PC-9 (cell line): Measurements from ENCODE around the gene BSND. TPM values are rescaled to one million over a fixed set of nuclear protein-coding genes. Genes with fewer than 3 reads are reported as not detected.

Experiments
- BruUV-seq: library from RNA; stranded (reverse); fragments of 400-500 nt; replicated peaks from 2 replicates; lab custom pipeline; 2021; lab: Mats Ljungman, UMichigan
- CTCF ChIA-PET: fragments of 300-600 bp; sonication (Branson Sonifier 250); formaldehyde crosslinking; loops from one replicate; lab custom pipeline; 2022; ENCODE audit warnings: antibody characterized with exemption; lab: Charles Lee
- POLR2A ChIA-PET: fragments of 300-600 bp; sonication (Branson Sonifier 250); formaldehyde crosslinking; loops from one replicate; lab custom pipeline; 2022; ENCODE audit warnings: antibody characterized with exemption; ENCODE audit not compliant: unreplicated experiment; lab: Charles Lee
- DNase-seq, 2 experiments: peaks; one replicate each; pipeline versions ENCODE4 v3.0.0 to v3.0.0-alpha.2; 2015 to 2022; ENCODE audit warnings: mixed read lengths in 1 of 2
- H2AFZ ChIP-seq: fragments of 200-600 bp; sonication (generic); 2 replicates; pipeline ENCODE4 v1.8.1; 2017; ENCODE audit warnings: antibody characterized with exemption
- H3F3A ChIP-seq: fragments of 200-600 bp; sonication (generic); 2 replicates; pipeline ENCODE4 v1.8.1; 2017; ENCODE audit warnings: antibody characterized with exemption, mild to moderate bottlenecking, low read depth; ENCODE audit not compliant: insufficient read depth
- H3K27ac ChIP-seq: fragments of 200-600 bp; sonication (generic); 2 replicates; pipeline ENCODE4 v1.6.1; 2016; ENCODE audit warnings: mixed run types
- H3K27me3 ChIP-seq: fragments of 200-600 bp; sonication (generic); 2 replicates; pipeline ENCODE4 v1.6.1; 2016; ENCODE audit warnings: low read depth, mixed run types; ENCODE audit not compliant: insufficient read depth
- H3K36me3 ChIP-seq: fragments of 200-600 bp; sonication (generic); 2 replicates; pipeline ENCODE4 v1.6.1; 2016; ENCODE audit warnings: low read depth, mixed run types
- H3K4me1 ChIP-seq: fragments of 200-600 bp; sonication (generic); replicated peaks from 2 replicates; pipeline ENCODE4 v1.6.1; 2016; ENCODE audit warnings: mixed run types; ENCODE audit not compliant: insufficient read depth
- H3K4me2 ChIP-seq: fragments of 200-600 bp; sonication (generic); 2 replicates; pipeline ENCODE4 v1.6.1; 2017; ENCODE audit warnings: mixed run types
- H3K4me3 ChIP-seq: fragments of 200-600 bp; sonication (generic); 2 replicates; pipeline ENCODE4 v1.6.1; 2016; ENCODE audit warnings: mixed run types
- H3K79me2 ChIP-seq: fragments of 200-600 bp; sonication (generic); 2 replicates; pipeline ENCODE4 v1.6.1; 2017; ENCODE audit warnings: low read depth, mixed run types
- H3K9me2 ChIP-seq: fragments of 200-600 bp; sonication (generic); 2 replicates; pipeline ENCODE4 v1.8.1; 2017; ENCODE audit warnings: mild to moderate bottlenecking; ENCODE audit not compliant: insufficient read depth
- H3K9me3 ChIP-seq: fragments of 200-600 bp; sonication (generic); 2 replicates; pipeline ENCODE4 v1.8.1; 2016; ENCODE audit warnings: low read depth; ENCODE audit not compliant: insufficient read depth
- H4K20me1 ChIP-seq: fragments of 200-600 bp; sonication (generic); 2 replicates; pipeline ENCODE4 v1.8.1; 2017; ENCODE audit not compliant: insufficient read depth
- CTCF ChIP-seq: fragments of 200-600 bp; sonication (generic); conservative IDR thresholded peaks from 2 replicates; pipeline ENCODE4 v1.6.1; 2017; ENCODE audit warnings: mixed run types, antibody characterized with exemption, mild to moderate bottlenecking, moderate library complexity
- EZH2 ChIP-seq: fragments of 200-600 bp; sonication (generic); IDR thresholded peaks from 2 replicates; pipeline ENCODE4 v1.8.0; 2017; ENCODE audit warnings: antibody characterized with exemption, low read depth
- intact Hi-C: fragments of 100-400 bp; cut with micrococcal nuclease; formaldehyde crosslinking; loops from one replicate; pipeline ENCODE4 v1.10.0; 2022; ENCODE audit not compliant: unreplicated experiment
- total RNA-seq: library from RNA; stranded (reverse); gene quantifications from 2 replicates; pipeline ENCODE4 v1.2.3, GENCODE V29; 2021

Gene BSND
- total RNA-seq, 1 experiment from 2014 or later = 0.09 TPM

- Histone ChIP-seq H4K20me1 (no peaks in the 10 kb centered on the region), H3K9me2 (no peaks in the 10 kb centered on the region), H3K4me2 (no peak overlapping the region), H3K27ac (no peak overlapping the region), H3K79me2 (no peaks in the 10 kb centered on the region), H3K9me3 (no peaks in the 10 kb centered on the region), H3K4me1 (peaks cover 42% of the 10 kb centered on the region), H3F3A (peaks cover 11% of the 10 kb centered on the region), H3K27me3 (no peaks in the 10 kb centered on the region), H2AFZ (no peak overlapping the region), H3K4me3 (no peak overlapping the region), H3K36me3 (no peaks in the 10 kb centered on the region)
- CTCF ChIA-PET = no interaction called here
- DNase-seq = peak in 1 of 2 experiments; percentile 50
- TF ChIP-seq EZH2 (no peak), CTCF (no peak)
- POLR2A ChIA-PET = no interaction called here
- intact Hi-C loops = no loop called here
- no TSS peak for BruUV-seq
Measured at GRCh38 chr1:54965624-54966340, 33.0 kb upstream of the BSND start.

- Histone ChIP-seq H3K36me3 (no peaks in the 10 kb centered on the region), H3K27me3 (no peaks in the 10 kb centered on the region), H3K4me1 (peaks cover 53% of the 10 kb centered on the region), H3K4me2 (peak overlapping the region; percentile 45), H3K9me2 (no peaks in the 10 kb centered on the region), H3F3A (peaks cover 20% of the 10 kb centered on the region), H3K9me3 (no peaks in the 10 kb centered on the region), H2AFZ (no peak overlapping the region), H3K79me2 (no peaks in the 10 kb centered on the region), H3K27ac (no peak overlapping the region), H3K4me3 (no peak overlapping the region), H4K20me1 (no peaks in the 10 kb centered on the region)
- no peak for TF ChIP-seq CTCF
- no peak for TF ChIP-seq EZH2
- POLR2A ChIA-PET = no interaction called here
- DNase-seq = peak in 1 of 2 experiments; percentile 50
- CTCF ChIA-PET = no interaction called here
- BruUV-seq = no TSS peak
- intact Hi-C loops = no loop called here
Measured at GRCh38 chr1:54967372-54967771, 31.4 kb upstream of the BSND start.

- no TSS peak for BruUV-seq
- DNase-seq = no peak
- TF ChIP-seq EZH2 = no peak
- TF ChIP-seq CTCF = no peak
- Histone ChIP-seq H3K79me2 (no peaks in the 10 kb centered on the region), H3K36me3 (no peaks in the 10 kb centered on the region), H3K9me2 (no peaks in the 10 kb centered on the region), H2AFZ (no peak overlapping the region), H3K4me3 (no peak overlapping the region), H3K27ac (no peak overlapping the region), H3K4me1 (peaks cover 65% of the 10 kb centered on the region), H3K27me3 (no peaks in the 10 kb centered on the region), H4K20me1 (no peaks in the 10 kb centered on the region), H3F3A (peaks cover 26% of the 10 kb centered on the region), H3K4me2 (no peak overlapping the region), H3K9me3 (no peaks in the 10 kb centered on the region)
- POLR2A ChIA-PET = no interaction called here
- intact Hi-C loops = no loop called here
- CTCF ChIA-PET = no interaction called here
Measured at GRCh38 chr1:54968551-54968950, 30.2 kb upstream of the BSND start.
